NCI-H1417 (cell line): ENCODE measurements around the gene CORO1C.
A peak's percentile ranks its signal among the peaks of the same experiment; 100 is the strongest.

Experiments
- DNase-seq, 3 experiments: peaks; one replicate each; lab custom pipeline; 2025; lab: John Stamatoyannopoulos, UW

The CORO1C gene

DNA sequence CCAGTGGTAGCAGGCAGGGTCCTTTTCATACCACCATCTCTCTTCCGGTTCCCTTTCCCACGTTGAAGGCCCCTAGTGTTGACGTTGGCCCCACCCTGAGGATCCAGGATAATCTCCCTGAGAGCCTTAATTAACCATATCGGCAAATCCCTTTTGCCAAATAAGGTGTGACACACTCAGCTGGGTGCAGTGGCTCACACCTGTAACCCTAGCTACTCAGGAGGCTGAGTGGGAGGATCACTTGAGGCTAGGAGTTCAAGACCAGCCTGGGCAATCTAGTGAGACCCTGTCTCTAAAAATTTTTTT lies 130.7 kb downstream of the CORO1C start:
- no peak for DNase-seq

DNA sequence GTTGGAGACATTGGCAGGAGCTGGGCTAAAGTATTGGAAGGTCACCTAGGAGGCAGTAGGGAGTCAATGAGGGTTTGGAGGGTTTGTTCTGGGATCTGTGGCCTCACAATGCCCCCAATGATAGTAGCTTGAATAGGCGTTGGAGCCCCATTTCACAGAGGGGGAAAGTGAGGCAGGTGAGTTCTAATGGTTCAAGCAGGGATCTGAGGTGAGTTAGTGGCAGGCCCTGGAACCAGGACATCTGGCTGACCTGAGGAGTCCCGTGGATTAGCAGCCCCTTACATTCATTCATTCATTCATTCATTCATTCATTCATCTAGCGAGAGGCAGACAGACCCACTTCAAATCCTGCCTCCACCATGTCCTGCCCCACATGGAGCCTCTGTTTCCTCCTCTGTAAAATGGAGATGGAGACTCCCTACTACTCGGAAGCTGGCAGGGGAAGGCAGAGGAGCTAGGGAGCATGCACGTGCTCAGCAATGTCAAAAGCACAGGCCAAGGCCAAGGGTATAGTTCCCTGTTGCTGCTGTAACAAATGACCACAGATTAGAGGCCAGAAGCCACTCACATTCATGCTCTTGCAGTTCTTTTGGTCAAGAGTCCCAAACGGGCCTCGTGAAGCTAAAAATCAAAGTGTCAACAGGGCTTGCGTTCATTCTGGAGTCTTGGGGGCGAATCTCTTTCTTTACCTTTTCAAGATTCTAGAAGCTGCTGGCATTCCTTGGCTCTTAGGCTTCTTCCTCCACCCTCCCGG lies 131.2 kb downstream of the CORO1C start:
- no peak for DNase-seq

DNA sequence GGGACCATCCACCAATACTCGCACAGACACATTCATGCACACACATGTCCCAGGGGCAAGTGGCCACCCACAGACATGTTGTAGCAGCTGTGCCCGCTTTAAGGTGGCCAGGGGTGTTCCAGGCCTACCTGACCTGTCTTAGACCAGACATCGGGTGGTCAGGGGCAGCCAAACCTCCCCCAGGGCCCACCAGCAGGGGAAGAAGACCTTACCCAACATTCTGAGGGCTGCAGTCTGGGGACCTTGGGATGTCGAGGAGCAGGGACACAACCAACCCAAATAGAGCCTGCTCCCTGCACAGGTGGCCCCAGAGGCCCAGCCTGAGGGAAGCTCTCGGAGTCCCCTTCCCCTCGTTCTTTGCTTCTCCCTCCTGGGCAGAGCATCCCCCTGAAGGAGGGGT lies 131.8 kb downstream of the CORO1C start:
- DNase-seq: no peak

DNA sequence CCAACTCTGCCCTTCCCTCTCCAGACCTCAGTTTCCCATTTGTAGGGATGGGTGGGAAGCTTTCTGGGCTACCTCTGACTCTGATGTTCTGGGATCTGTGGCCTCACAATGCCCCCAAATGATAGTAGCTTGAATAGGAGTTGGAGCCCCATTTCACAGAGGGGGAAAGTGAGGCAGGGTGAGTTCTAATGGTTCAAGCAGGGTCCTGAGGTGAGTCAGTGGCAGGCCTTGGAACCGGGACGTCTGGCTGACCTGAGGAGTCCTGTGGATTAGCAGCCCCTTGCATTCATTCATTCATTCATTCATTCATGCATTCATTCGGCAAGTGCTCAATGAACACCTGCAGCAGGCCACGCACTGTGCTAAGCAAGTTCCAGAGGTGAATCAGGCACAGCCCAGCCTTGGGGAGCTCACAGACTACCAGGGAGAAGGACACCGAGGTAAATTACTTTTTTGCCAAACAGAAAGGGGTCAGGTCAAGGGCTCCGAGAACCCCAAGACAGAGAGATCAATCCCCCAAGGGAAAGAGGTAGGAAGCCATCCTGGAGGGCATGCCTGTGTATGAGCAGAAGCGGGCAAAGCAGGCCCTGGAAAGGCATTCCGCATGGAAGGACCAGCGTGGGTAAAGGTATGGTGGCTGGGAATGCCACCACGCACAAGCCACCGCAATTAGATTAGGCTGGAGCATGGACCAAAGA lies 132.6 kb downstream of the CORO1C start:
- no peak for DNase-seq

DNA sequence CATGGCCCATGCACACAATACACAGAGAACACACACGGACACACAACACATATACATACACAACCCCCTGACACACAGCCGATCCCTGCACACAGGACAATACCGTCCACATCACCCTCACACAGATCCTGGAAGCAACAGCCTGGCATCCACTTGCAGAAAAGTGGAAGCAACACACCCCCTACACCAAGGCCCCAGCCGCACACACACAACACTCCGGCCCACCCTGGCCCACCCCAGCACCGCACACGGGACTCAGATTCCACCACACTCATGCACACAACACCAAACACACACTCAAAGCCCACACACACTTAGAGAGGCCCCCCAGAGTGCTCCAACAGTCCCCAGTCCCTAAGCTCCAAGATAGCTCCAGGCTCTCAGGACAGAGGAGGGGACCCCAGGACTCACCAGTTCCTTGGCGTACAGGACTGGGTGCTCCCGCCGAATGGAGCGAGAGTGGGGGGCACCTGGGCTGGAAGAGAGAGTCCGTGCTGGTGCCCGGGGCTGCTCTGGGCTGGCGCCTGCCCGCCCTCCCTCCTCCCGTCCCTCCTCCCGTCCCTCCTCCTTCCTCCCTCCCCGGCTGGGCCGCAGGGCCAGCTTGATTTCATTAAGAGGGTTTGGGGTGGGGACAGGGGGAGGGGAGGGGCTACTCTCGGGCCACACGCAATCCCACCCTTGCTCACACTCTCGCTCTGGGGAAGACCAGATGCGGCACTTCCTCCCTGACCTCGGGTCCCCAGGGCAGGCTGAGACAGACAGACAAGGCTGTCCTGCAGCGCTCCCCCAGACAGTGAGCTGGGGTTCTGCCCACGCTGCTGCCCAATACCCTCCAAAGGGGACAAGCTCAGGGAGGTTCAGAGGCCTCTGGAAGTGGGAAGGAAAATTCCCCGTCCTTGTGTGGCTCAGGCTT lies 133.5 kb downstream of the CORO1C start, which contains the start of gene TMEM119:
Gene TMEM119 (minus strand): TSS at position 526 of the 913 bp plus-strand sequence. CDS start 5,701 bp downstream, outside the sequence.
- DNase-seq: no peak

DNA sequence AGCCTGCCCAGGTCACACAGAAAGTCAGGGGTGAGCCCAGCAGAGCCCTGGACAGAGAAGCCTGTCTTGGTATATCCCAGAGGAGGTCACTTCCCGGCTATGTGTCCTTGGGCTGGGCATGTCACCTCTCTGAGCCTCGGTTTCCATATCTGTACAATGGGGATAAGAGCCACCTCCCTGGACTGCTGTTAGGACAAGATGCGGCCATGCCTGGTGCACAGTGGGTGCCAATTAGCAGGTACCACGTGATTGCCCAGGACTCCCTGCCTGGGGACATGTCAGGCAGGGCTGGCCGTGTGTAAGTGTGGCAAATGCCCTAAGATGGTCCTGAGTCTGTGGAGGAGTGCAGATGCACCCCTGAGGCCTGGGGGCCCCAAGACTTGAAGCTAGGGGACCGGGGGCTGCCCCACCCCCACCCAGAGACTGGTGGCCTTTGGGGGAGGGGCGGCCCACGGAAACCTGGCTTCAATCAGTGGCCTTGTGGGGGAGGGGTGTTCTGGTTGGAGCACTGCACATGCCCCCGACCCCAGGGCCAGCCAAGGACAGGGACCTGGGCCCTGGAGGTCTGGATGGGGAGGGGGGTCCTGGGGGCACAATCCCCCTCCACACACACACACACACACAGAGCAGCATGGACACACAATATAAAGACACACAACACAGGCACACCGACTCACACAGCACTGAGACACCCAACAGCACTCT lies 134.3 kb downstream of the CORO1C start:
- DNase-seq: peak in 2 of 3 experiments; percentile 22 to 44

DNA sequence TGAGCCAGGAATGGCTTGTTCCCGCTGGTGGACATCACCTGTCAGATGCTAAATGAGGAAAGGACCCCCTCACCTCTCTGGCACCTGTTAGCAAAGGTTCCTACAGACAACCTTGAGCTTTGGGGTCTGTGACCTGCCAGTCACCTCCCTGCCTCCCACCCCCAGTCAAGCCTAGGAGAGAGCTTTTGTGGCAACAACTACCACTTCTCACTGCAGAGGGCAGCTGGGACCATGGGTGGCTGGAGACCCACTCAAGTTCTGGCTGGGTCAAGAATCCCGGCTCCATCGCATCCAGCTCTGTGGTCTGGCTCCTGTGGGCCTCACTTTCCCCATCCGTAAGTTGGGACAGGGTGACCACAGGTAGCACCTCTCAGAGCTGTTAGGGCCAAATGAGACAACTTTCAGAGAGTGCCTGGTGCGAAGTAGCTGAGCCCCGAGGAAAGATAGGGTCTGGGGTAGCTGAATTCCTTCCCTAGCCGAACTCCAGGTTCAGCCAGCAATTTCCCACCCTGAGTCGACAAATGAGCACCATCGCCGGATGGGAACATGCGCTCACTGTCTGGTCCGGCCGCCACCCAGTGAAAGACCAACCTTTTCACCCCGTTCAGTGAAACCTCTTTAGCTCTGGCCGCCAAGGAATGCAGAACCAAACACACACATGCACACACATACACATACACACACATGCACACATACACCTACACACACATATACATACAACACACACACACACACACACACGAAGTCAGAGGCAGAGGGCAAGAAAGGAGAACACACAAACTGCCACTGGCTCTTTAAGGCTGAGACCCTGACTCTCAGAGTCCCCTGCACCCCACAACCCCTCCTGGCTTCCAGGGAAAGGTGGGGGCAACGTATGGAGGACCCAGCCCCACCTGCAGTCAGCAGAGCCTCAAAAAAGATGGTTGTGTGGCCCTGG lies 135.3 kb downstream of the CORO1C start:
- no peak for DNase-seq
